Activated T-cell treated with anti-CD3 and anti-CD28 coated beads, Interleukin-2, amount 50 U/mL, for 24 hours (primary cell): ENCODE data around the gene SIGLEC7.
A peak's percentile ranks its signal among the peaks of the same experiment; 100 is the strongest.

ENCODE experiments used
- DNase-seq: peaks from one replicate; pipeline ENCODE4 v3.0.0-alpha.2; 2020
- H3K27ac Mint-ChIP-seq: 2 replicates; pipeline ENCODE4 v1.8.0; 2020; ENCODE audit warnings: mild to moderate bottlenecking, mixed read lengths
- H3K27me3 Mint-ChIP-seq: 2 replicates; pipeline ENCODE4 v1.8.0; 2020; ENCODE audit warnings: mixed read lengths
- H3K36me3 Mint-ChIP-seq: 2 replicates; pipeline ENCODE4 v1.8.0; 2020; ENCODE audit warnings: low read depth, mixed read lengths
- H3K4me1 Mint-ChIP-seq: 2 replicates; pipeline ENCODE4 v1.8.0; 2020; ENCODE audit warnings: low read depth, mixed read lengths
- H3K4me3 Mint-ChIP-seq: 2 replicates; pipeline ENCODE4 v1.8.0; 2020; ENCODE audit warnings: mild to moderate bottlenecking, moderate library complexity, mixed read lengths
- H3K9me3 Mint-ChIP-seq: 2 replicates; pipeline ENCODE4 v1.8.0; 2020; ENCODE audit warnings: mixed read lengths

SIGLEC7 gene

DNA sequence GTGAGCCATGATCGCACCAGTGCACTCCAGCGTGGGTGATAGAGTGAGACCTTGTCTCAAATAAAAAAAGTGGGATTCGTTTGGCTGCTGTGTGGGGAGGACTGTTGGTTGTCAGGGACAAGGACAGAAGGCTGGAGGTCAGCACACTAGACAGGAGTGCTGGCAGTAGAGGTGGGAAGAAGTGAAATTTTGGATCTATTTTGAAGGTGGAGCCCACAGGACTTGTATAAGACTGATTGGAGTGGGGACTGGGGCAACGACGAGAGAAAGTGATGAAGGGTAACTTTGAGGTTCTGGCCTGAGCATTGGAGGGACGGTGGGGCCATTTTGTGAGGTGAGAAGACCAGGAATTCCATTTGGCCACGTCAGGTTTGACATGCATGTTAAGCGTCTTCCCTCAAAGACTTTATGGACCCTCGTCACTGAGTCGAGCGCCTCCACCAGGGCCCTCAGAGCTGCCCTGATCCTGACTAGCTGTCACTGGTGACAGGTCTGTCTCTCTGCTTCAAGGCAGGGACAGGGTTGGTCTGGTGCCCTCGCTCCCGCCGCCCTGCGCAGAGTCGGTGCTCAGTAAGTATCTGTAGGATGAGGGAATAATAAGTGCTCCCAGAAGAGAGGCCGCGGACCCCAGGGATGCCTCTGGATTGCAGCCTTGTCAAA lies 34.6 kb upstream of the SIGLEC7 start:
- DNase-seq, result no peak
- H3K27me3 Mint-ChIP-seq, result no peaks in the 10 kb centered on the region

DNA sequence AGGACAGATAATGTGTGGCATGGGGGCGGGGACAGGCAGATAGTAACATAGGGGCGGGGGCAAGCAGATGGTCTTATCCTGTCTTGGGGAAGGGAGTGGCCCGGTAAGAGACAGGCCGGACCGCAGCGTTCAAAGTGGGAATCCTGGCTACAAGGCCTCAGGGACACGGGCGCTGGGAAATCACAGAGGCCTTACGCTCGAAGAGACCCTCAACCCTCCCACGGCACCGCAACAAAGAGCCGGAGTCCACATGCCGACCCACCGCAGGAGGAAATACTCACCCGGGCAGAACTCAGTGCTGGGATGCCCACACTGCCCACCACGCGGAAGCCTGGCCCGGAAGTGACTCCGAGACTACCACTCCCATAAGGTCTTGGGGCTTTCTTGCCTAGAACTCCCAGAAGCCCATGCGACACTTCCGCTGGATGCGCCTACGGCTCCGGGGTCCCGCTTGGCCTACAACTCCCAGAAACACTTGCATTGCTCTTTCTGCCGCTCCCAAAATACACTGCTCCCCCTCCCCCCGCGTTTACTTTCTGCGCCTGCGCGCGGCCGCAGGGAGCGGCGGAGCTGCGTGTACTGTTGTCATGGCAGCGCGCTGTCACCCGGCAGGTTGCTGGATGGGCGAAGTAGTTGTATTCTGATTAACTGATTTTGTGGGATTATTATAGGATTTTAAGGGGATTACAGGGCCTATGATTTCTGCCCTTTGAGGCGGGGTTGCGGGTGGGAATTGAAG lies 33.9 kb upstream of the SIGLEC7 start, which contains the start of gene CTU1:
TSS of gene CTU1 (minus strand) at position 344 of the 739 bp plus-strand sequence. CDS start 3,840 bp downstream, outside the sequence.
- H3K27me3 Mint-ChIP-seq, result no peaks in the 10 kb centered on the region
- peaks cover 44% of the 10 kb centered on the region for H3K4me1 Mint-ChIP-seq
- H3K27ac Mint-ChIP-seq, result peak within 1 kb of the TSS; percentile 95
- H3K36me3 Mint-ChIP-seq, result peaks cover 44% of the 10 kb centered on the region
- peak within 1 kb of the TSS; percentile 97 for H3K4me3 Mint-ChIP-seq
- H3K9me3 Mint-ChIP-seq, result no peaks in the 10 kb centered on the region
- DNase-seq, result peak; percentile 97

More for the DNA sequence above, 34.6 kb upstream of the SIGLEC7 start:
- H3K4me1 Mint-ChIP-seq, result peaks cover 50% of the 10 kb centered on the region
- H3K36me3 Mint-ChIP-seq, result peaks cover 51% of the 10 kb centered on the region
- H3K27ac Mint-ChIP-seq, result peak overlapping the region; percentile 95
- H3K4me3 Mint-ChIP-seq, result peak overlapping the region; percentile 97
- no peaks in the 10 kb centered on the region for H3K9me3 Mint-ChIP-seq

DNA sequence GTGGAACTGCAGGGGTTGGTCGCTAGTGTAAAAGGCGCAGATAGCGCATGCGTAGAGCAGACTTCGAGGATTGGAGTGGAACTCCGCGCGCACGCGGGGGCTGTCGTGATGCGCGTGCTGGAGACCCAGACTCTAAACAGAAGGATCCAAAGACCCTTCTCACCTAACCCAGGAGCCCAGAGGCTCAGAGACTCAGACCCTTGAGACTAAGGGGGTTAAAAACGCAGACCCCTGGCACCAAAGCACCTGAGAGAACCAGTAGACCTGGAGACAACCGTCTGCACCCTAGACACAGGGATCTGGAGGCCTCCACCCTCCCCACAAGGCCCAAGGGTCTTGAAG lies 33.3 kb upstream of the SIGLEC7 start:
- H3K4me3 Mint-ChIP-seq, result peak overlapping the region; percentile 97
- H3K4me1 Mint-ChIP-seq, result peaks cover 41% of the 10 kb centered on the region
- H3K27ac Mint-ChIP-seq, result peak overlapping the region; percentile 95
- H3K36me3 Mint-ChIP-seq, result peaks cover 38% of the 10 kb centered on the region
- no peaks in the 10 kb centered on the region for H3K27me3 Mint-ChIP-seq
- no peak for DNase-seq
- H3K9me3 Mint-ChIP-seq, result no peaks in the 10 kb centered on the region

DNA sequence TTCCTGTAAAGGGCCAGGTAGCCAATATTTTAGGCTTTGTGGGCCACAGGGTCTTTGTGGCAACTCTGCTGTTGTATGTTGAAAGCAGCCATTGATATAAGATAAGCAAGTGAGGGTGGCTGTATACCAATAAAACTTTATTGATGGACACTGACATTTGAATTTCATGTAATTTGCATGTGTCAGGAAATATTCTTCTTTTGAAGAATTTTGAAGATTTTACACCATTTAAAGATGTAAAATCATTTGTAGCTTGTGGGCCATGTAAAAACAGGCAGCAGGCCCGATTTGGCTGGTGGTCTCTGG lies 31.5 kb upstream of the SIGLEC7 start:
- Mint-ChIP-seq H3K4me1 (peaks cover 30% of the 10 kb centered on the region), H3K27ac (no peak overlapping the region), H3K27me3 (no peaks in the 10 kb centered on the region), H3K36me3 (peaks cover 24% of the 10 kb centered on the region), H3K9me3 (no peaks in the 10 kb centered on the region), H3K4me3 (no peak overlapping the region)
- no peak for DNase-seq

DNA sequence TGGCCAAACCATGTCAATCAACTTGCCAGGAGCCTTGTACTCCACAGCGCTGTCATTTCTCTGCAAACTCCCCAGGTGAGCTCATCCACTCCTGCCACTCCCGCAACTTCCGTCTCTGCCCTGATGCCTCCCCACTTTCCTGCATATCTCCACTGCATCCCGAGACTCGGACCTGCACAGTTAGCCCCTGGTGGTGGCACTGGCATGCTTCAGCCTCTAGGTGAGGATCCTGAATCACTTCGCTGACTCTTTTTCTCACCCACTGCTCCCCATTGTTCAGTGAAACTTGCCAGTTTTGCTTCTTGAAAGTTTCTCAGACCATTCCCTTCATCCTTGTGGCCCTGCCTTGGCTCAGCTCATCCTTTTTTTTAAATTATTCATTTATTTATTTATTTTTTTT lies 30.5 kb upstream of the SIGLEC7 start:
- Mint-ChIP-seq H3K9me3 (no peaks in the 10 kb centered on the region), H3K36me3 (peaks cover 17% of the 10 kb centered on the region), H3K4me3 (no peak overlapping the region), H3K27ac (no peak overlapping the region), H3K27me3 (no peaks in the 10 kb centered on the region), H3K4me1 (peaks cover 28% of the 10 kb centered on the region)
- no peak for DNase-seq

DNA sequence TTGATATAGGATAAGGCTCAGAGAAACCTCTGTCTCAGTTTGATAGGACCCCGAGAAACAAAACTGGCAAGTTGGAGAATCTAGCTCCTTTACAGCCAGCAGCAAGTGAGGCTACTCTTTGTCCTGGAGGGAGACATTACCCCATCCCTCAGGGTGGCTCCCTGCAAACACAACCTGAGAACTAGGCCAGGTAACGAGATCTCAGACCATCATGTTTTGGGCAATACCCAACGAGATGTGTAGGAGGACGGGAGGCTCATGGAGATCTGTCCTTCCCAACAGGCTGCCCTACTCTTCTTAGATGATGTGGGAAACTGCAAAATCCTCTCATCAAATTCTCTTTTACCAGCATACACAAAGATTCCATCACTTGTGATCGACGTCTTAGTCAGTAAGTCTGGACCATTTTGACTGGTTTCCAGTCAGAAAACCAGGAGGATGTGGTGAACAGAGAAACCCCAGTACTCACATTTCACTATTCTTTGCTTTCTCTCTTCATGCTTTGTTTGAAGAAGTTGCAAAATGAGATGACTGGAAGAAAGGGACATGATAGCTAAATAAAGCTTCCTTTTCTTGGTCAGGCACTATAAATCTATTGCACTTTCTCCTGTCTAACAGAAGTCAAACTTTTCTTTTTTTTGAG lies 27.9 kb upstream of the SIGLEC7 start:
- H3K4me3 Mint-ChIP-seq, result peak overlapping the region; percentile 28
- peak; percentile 57 for DNase-seq
- H3K27ac Mint-ChIP-seq, result peak overlapping the region; percentile 93
- peaks cover 24% of the 10 kb centered on the region for H3K4me1 Mint-ChIP-seq
- H3K27me3 Mint-ChIP-seq, result no peaks in the 10 kb centered on the region
- no peaks in the 10 kb centered on the region for H3K9me3 Mint-ChIP-seq
- H3K36me3 Mint-ChIP-seq, result no peaks in the 10 kb centered on the region

DNA sequence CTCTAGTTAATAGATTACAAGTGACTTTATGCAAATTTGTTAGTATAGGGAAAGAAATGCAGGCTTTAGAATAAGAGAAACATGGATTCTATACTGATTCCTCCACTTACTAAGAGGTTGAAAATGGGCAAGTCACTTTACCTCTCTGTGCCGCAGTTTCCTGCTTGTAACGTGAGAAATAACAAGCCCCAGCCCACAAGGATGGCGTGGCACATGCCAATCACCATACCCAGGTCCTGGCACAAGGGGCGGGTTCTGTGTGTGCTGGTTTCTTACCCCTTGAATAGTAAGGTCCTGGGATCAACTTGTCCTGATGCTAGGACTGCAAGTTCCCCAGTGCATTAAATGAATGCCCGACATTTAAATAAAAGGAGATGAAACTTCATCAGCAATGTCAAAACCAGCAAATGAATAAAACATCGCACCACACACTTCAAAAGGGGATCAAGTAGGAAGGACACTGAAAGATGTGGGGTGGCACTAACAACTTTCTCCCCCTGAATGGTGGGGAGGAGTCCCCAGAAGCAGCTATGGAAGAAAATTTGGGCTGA lies 25.3 kb upstream of the SIGLEC7 start:
- H3K4me1 Mint-ChIP-seq, result peaks cover 33% of the 10 kb centered on the region
- H3K9me3 Mint-ChIP-seq, result peaks cover under 1% of the 10 kb centered on the region
- H3K36me3 Mint-ChIP-seq, result no peaks in the 10 kb centered on the region
- H3K27ac Mint-ChIP-seq, result peak overlapping the region; percentile 22
- H3K27me3 Mint-ChIP-seq, result no peaks in the 10 kb centered on the region
- H3K4me3 Mint-ChIP-seq, result no peak overlapping the region
- DNase-seq, result no peak

DNA sequence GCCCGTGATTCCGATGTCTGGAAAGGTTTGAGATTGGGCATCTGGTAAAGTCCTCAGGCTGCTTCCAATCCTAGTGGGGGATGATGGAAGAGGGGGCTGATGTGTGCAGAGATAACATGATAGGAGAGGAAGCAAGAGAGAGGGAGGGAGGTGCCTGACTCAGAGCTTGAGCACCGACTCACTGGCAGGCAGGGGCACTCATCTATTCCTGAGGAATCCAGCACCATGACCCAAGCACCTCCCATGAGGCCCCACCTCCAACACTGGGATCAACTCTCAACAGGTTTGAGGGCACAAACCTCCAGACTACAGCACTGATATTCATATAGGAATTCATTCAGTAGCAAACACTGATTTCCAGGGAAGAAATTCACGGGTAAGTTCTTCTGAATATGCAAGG lies 23.0 kb upstream of the SIGLEC7 start:
- Mint-ChIP-seq H3K4me3 (no peak overlapping the region), H3K27ac (no peak overlapping the region), H3K27me3 (no peaks in the 10 kb centered on the region), H3K4me1 (peaks cover 56% of the 10 kb centered on the region), H3K36me3 (no peaks in the 10 kb centered on the region), H3K9me3 (peaks cover 4% of the 10 kb centered on the region)
- no peak for DNase-seq

DNA sequence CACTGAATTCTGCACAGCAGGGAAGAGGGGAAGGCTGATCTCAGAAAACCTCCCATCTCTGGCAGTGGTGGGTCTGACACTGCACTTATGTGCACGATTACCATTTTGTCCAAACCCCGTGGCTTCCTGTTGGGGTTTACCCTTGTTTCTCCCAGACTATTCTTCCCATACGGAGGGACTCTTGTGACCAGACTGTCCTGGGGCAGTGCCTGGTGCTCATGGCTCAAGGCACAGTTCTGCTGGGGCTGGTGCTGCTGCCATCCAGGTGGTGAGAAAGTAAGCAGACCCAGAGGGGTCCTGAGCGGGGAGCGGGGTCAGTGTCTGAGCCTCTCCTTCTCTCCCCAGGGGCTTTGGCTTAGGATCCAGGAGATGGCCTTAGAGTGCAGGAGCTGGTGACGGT lies 22.5 kb upstream of the SIGLEC7 start:
- Mint-ChIP-seq H3K27me3 (no peaks in the 10 kb centered on the region), H3K36me3 (no peaks in the 10 kb centered on the region), H3K9me3 (peaks cover 4% of the 10 kb centered on the region), H3K4me3 (no peak overlapping the region), H3K4me1 (peaks cover 61% of the 10 kb centered on the region), H3K27ac (no peak overlapping the region)
- DNase-seq, result no peak

DNA sequence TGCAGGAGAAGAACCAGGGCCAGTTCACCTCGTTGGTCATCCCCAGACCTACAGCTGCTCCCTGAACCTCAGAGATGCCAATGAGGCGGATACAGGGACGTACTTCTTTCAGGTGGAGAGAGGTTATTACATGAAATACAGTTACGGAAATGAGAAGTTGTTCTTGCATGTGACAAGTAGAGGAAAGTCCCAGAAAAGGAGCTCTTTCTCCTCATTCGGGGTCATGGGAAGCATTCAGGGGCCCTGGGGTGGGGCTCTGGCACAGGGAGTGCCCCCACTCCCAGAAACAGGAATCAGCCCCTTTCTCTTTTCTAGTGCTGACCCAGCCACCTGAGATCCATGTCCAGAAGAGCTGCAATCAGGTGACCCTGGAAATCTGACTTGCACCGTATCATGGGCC lies 21.9 kb upstream of the SIGLEC7 start:
- Mint-ChIP-seq H3K4me3 (no peak overlapping the region), H3K36me3 (no peaks in the 10 kb centered on the region), H3K27ac (no peak overlapping the region), H3K27me3 (no peaks in the 10 kb centered on the region), H3K9me3 (peaks cover 4% of the 10 kb centered on the region), H3K4me1 (peaks cover 67% of the 10 kb centered on the region)
- DNase-seq, result no peak

DNA sequence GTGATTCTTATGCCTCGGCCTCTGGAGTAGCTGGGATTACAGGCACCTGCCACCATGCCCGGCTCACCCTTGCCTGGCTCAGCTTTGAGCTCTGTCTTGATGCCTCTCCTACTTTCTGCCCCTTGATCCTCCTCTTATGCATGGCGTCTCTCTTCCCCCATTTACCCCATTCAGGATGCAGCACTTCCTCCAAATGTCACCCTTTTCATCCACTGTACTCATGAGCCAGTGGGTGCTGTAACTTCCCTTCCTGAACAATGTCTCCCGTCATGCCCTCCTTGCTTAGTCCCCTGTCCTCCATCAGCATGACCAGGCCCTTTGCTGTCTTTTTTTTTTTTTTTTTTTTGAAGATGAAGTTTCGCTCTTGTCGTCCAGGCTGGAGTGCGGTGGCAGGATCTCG lies 20.8 kb upstream of the SIGLEC7 start:
- DNase-seq, result no peak
- Mint-ChIP-seq H3K36me3 (no peaks in the 10 kb centered on the region), H3K27me3 (no peaks in the 10 kb centered on the region), H3K9me3 (peaks cover 4% of the 10 kb centered on the region), H3K4me1 (peaks cover 72% of the 10 kb centered on the region), H3K27ac (no peak overlapping the region), H3K4me3 (no peak overlapping the region)

DNA sequence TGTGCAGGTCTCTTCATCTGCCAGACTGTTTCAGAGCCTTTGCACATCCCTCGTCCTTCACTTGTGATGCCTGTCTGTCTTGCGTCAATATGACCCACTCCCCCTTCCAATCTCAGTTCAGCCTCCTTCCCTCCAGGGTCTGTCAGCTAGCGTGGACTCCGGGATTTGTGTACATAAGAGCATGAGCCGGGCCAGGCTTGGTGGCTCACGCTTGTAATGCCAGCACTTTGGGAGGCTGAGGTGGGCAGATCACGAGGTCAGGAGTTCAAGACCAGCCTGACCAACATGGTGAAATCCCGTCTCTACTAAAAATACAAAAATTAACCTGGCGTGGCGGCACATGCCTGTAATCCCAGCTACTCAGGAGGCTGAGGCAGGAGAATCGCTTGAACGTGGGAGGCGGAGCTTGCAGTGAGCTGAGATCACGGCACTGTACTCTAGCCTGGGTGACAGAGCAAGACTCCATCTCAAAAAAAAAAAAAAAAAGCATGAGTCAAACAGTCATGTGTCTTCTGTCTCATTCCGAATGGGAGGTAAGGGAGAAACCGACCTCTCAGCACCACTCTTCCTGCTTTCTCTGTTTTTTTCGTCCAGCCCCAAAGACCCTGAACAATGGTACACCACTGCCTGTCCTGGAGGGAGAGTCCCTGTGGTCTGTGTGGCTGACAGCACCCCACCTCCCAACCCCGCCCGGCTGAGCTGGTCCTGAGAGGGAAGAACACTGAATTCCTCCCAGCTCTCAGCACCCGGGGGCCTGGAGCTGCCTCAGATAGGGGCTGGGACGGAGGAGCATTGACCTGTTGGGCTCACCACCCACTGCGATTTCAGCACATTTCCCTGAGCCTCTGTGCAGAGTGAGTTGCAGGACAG lies 19.8 kb upstream of the SIGLEC7 start:
- peaks cover 4% of the 10 kb centered on the region for H3K9me3 Mint-ChIP-seq
- DNase-seq, result no peak
- H3K4me1 Mint-ChIP-seq, result peaks cover 72% of the 10 kb centered on the region
- H3K36me3 Mint-ChIP-seq, result no peaks in the 10 kb centered on the region
- peak overlapping the region; percentile 37 for H3K27ac Mint-ChIP-seq
- H3K4me3 Mint-ChIP-seq, result no peak overlapping the region
- no peaks in the 10 kb centered on the region for H3K27me3 Mint-ChIP-seq

DNA sequence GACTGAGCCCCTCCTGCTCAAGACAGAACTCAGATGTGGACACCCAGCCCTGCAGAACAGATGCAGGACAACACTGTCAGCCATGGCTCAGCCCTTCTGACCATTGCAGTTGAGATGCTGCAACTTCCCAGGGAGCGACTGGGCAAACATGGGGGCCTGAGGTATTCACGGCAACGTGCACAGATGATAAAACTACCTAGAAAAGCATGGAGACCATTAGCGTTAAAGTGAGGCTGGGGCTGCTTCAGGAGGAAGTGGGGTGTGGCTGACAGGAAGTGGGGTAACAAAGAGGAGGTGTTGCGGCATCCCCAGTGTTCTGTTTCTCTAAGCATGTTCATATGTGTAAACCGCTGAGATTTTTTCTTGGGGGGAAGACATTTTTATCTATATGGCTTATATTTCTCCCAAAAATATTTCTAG lies 18.7 kb upstream of the SIGLEC7 start:
- H3K4me1 Mint-ChIP-seq, result peaks cover 80% of the 10 kb centered on the region
- no peaks in the 10 kb centered on the region for H3K27me3 Mint-ChIP-seq
- no peaks in the 10 kb centered on the region for H3K36me3 Mint-ChIP-seq
- peak; percentile 51 for DNase-seq
- peaks cover 4% of the 10 kb centered on the region for H3K9me3 Mint-ChIP-seq
- peak overlapping the region; percentile 68 for H3K27ac Mint-ChIP-seq
- H3K4me3 Mint-ChIP-seq, result peak overlapping the region; percentile 44

DNA sequence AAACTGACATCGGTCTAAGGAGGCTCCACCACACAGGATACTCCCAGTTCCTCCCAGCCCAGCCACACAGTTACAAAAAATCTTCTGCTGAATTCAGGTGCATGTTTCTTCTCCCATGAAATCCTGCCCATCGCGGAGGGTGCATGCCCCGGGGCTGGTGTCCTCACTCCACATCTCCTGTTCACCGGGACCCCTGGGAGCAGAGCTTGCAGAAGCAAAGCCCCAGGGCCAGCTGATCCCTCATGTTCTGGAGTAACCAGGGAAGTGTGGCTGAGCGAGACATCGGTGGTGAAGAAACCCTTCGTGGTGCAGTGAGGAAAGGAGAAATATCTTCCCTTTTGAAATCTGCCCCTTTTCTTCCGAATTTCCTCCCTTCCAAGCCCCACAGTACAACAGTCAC lies 18.3 kb upstream of the SIGLEC7 start:
- Mint-ChIP-seq H3K4me3 (peak overlapping the region; percentile 44), H3K27me3 (no peaks in the 10 kb centered on the region), H3K9me3 (peaks cover 4% of the 10 kb centered on the region), H3K36me3 (no peaks in the 10 kb centered on the region), H3K4me1 (peaks cover 84% of the 10 kb centered on the region), H3K27ac (peak overlapping the region; percentile 68)
- DNase-seq, result peak; percentile 40
